Breast epithelium (tissue), 4 donors: ENCODE data around the gene ITPKB. TPM values are rescaled to one million over a fixed set of nuclear protein-coding genes. Genes with fewer than 3 reads are reported as not detected.
"Not testable (repeated sequence)": the region's sequence is repeated elsewhere in the genome, so short reads cannot be mapped to it uniquely, and the experiment has no call there.

Source experiments
- DNase-seq, 2 donors: peaks; one replicate each; pipeline ENCODE4 v3.0.0-alpha.2; 2019; ENCODE audit warnings: low spot score in 2 of 2
- H3K27ac ChIP-seq, 2 donors: fragments of 200-600 bp; sonication (generic) in 1 of 2; one replicate each; pipeline ENCODE4 v1.5.1; 2016 to 2019; ENCODE audit warnings: mild to moderate bottlenecking in 1 of 2
- H3K27me3 ChIP-seq, 2 donors: fragments of 200-600 bp; sonication (generic) in 1 of 2; one replicate each; pipeline versions ENCODE4 v1.5.1 to v1.6.0; 2017 to 2019; ENCODE audit warnings: control low read depth in 1 of 2, mild to moderate bottlenecking in 1 of 2
- H3K36me3 ChIP-seq: fragments of 200-600 bp; one replicate; pipeline ENCODE4 v1.5.1; 2019
- H3K4me1 ChIP-seq, 2 donors: fragments of 200-600 bp; sonication (generic); one replicate each; pipeline ENCODE4 v1.5.1; 2016 to 2019; ENCODE audit warnings: control low read depth in 1 of 2
- H3K4me3 ChIP-seq, 3 donors: fragments of 200-600 bp; sonication (generic); 1 replicate in 2 of 3; 2 replicates in 1 of 3; pipeline ENCODE4 v1.5.1; 2016 to 2019; ENCODE audit warnings: mild to moderate bottlenecking in 3 of 3, moderate library complexity in 2 of 3
- H3K9me3 ChIP-seq, 2 donors: fragments of 200-600 bp; sonication (generic) in 1 of 2; one replicate each; pipeline ENCODE4 v1.5.1; 2016 to 2019; ENCODE audit warnings: control low read depth in 1 of 2
- CTCF ChIP-seq, 3 donors: fragments of 450-650 bp; IDR thresholded peaks; one replicate each; pipeline ENCODE4 v1.5.1; 2016 to 2017; ENCODE audit warnings: antibody characterized with exemption in 3 of 3, mild to moderate bottlenecking in 3 of 3, moderate library complexity in 3 of 3
- POLR2A ChIP-seq: fragments of 450-650 bp; IDR thresholded peaks from one replicate; pipeline ENCODE4 v1.6.1; 2016; ENCODE audit warnings: antibody characterized with exemption, mild to moderate bottlenecking, moderate library complexity
- POLR2AphosphoS5 ChIP-seq, 3 donors: sonication (generic); formaldehyde crosslinking; IDR thresholded peaks; one replicate each; pipeline ENCODE4 v1.6.1; 2017; ENCODE audit warnings: antibody characterized with exemption in 3 of 3
- intact Hi-C: fragments of 100-400 bp; cut with DNase I; formaldehyde crosslinking; loops from one replicate; pipeline ENCODE4 v1.15.1; 2023; ENCODE audit warnings: low total_unique reads
- total RNA-seq, 3 donors: library from RNA; depleted of rRNA; stranded (reverse); fragments of >200 nt; gene quantifications; one replicate each; pipeline ENCODE4 v1.1.0, GENCODE V29; 2016

The ITPKB gene
- total RNA-seq, 3 donors from 2014 or later: 24.0 to 37.6 (median 25.6) TPM

GRCh38 chr1:226778657-226779058 is 39.6 kb upstream of the ITPKB start:
- Histone ChIP-seq H3K9me3 (no peaks in the 10 kb centered on the region), H3K4me3 (no peak overlapping the region), H3K27me3 (no peaks in the 10 kb centered on the region), H3K36me3 (no peaks in the 10 kb centered on the region), H3K27ac (peak overlapping the region; percentile 22 to 63), H3K4me1 (no peaks in the 10 kb centered on the region)
- TF ChIP-seq CTCF (IDR thresholded peaks at IDR 0.05): no peak
- peak; percentile 20 to 61 (median 29) for TF ChIP-seq POLR2AphosphoS5 (IDR thresholded peaks at IDR 0.05)
- intact Hi-C loops: no loop called here
- DNase-seq: peak in 1 of 2 donors; percentile 69

GRCh38 chr1:226776975-226777374 is 37.9 kb upstream of the ITPKB start:
- no peaks in the 10 kb centered on the region for H3K36me3 ChIP-seq
- intact Hi-C loops: no loop called here
- H3K27me3 ChIP-seq: no peaks in the 10 kb centered on the region
- H3K27ac ChIP-seq: no peak overlapping the region
- TF ChIP-seq CTCF (IDR thresholded peaks at IDR 0.05) (no peak), POLR2AphosphoS5 (IDR thresholded peaks at IDR 0.05) (no peak), POLR2A (no peak)
- H3K4me3 ChIP-seq: no peak overlapping the region
- no peak for DNase-seq
- no peaks in the 10 kb centered on the region for H3K9me3 ChIP-seq
- H3K4me1 ChIP-seq: no peaks in the 10 kb centered on the region

GRCh38 chr1:226776066-226776465 is 37.0 kb upstream of the ITPKB start:
- no peaks in the 10 kb centered on the region for H3K4me1 ChIP-seq
- no peak overlapping the region for H3K27ac ChIP-seq
- intact Hi-C loops: no loop called here
- TF ChIP-seq CTCF (IDR thresholded peaks at IDR 0.05) (no peak), POLR2A (no peak), POLR2AphosphoS5 (IDR thresholded peaks at IDR 0.05) (no peak)
- H3K9me3 ChIP-seq: no peaks in the 10 kb centered on the region
- no peaks in the 10 kb centered on the region for H3K36me3 ChIP-seq
- DNase-seq: no peak
- no peaks in the 10 kb centered on the region for H3K27me3 ChIP-seq
- no peak overlapping the region for H3K4me3 ChIP-seq

- Histone ChIP-seq H3K4me1 (no peaks in the 10 kb centered on the region), H3K27ac (no peak overlapping the region), H3K36me3 (no peaks in the 10 kb centered on the region), H3K9me3 (no peaks in the 10 kb centered on the region), H3K4me3 (no peak overlapping the region), H3K27me3 (no peaks in the 10 kb centered on the region)
- no peak for TF ChIP-seq POLR2AphosphoS5 (IDR thresholded peaks at IDR 0.05)
- no peak for TF ChIP-seq POLR2A
- no peak for TF ChIP-seq CTCF (IDR thresholded peaks at IDR 0.05)
- intact Hi-C loops: no loop called here
- DNase-seq: no peak
These were observed 33.5 kb upstream of the ITPKB start for GRCh38 chr1:226772446-226773139.

- H3K4me3 ChIP-seq, H3K9me3 ChIP-seq, H3K27ac ChIP-seq, intact Hi-C loops, H3K36me3 ChIP-seq, DNase-seq, H3K27me3 ChIP-seq, H3K4me1 ChIP-seq: not testable (repeated sequence)
These were observed 28.1 kb upstream of the ITPKB start for GRCh38 chr1:226767170-226767569.
